GM18870 (cell line): Measurements from ENCODE around the gene DGKB.
"Not testable (repeated sequence)": the region's sequence is repeated elsewhere in the genome, so short reads cannot be mapped to it uniquely, and the experiment has no call there.

Experiments used
- ATAC-seq: cut with Tn5 transposase; IDR thresholded peaks from one replicate; pipeline ENCODE4 v1.9.1; 2021; ENCODE audit warnings: moderate library complexity; ENCODE audit not compliant: unreplicated experiment

The DGKB gene

DNA sequence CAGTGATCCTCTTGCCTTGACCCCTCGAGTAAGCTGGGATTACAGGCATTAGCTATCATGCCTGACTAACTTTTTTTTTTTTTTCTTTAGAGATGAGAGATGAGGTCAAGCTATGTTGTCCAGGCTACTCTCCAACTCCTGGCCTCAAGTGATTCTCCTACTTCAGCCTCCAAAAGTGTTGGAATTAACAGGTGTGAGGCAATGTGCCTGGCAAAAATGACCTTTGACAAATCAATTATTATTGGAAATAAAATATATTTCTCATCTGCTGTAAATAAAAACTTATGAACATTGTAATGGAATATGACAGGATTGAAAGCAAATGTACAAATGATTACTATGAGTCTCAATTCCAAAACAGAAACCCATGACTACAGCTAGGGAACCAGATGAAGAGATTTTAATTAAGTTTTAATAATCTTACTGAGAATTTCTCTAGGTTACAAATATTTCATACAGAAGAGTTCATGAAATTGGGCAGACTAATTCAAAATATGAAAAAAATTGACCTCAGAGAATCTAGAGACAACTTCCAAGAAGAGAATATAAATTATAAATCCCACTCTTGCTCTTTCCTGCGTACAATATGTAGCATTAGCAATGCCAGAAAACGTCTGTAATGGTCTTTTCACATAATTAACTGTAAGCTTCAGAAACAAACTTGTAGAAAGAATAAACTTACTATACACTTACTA, 414.7 kb downstream of the DGKB start:
- no peak for ATAC-seq

DNA sequence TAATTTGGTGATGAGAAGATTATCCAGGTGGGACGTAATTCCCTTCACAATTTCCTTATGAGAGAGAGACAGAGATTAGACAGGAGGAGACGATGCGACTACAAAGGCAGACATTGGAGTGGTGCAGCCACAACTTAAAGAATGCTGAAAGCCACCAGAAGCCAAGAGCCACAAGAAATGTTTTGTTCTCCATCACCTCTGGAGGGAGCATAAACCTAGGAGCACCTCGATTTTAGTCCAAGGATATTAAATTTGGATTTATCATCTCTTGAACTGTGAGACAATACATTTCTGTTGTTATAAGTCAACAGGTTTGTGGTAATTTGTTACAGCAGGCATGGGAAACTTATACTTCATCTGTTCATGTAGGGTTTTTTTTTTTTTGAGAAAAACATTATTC, 418.9 kb downstream of the DGKB start:
- ATAC-seq = no peak

DNA sequence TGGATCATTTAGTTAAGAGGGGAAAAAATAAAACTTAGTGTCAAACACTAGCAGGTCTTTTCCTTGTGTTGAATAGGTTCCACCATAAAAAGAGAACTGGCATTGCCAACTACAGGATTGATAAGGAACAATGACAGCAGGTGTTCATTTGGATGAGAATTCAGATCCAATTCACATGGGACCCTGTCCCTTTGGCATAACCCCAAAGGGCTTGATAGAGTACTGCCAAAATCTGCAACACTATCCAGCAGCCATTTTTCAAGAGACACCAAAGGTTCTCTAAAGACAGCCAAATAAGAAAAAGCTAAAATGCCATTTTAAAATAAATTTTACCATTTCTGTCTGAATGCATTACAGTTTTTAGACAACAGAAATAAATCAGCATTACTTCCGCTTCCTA, 422.3 kb downstream of the DGKB start:
- no peak for ATAC-seq

DNA sequence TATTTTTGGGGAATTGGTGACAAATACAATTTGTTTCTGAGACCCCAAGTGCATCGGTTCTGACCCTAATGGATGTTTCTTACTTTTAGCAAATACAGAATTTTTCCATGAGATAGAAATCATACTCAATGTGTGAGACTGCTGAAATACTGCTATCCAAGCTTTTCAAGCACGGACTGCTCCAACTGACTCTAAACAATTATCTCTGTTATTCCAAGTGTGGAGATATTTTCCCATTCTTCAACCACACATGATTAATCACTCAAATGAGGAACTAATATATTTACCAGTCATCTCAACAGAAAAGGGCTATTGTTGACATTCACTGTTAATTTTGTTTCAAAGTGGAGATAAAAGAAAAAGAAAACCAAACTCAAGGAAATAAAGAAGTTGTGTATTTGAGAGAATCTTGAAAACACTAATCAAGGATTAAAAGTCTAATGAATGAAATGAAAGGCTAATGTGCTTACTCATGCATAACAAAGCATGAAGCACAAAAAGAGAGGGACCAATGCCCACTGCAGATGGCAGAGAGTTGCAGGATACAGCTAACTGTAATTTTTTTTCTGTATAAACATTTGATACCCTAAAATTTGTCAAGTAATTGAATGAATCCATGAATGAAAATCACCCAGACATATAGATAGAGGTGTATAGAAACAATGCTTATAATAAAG, 423.6 kb downstream of the DGKB start:
- ATAC-seq = no peak

DNA sequence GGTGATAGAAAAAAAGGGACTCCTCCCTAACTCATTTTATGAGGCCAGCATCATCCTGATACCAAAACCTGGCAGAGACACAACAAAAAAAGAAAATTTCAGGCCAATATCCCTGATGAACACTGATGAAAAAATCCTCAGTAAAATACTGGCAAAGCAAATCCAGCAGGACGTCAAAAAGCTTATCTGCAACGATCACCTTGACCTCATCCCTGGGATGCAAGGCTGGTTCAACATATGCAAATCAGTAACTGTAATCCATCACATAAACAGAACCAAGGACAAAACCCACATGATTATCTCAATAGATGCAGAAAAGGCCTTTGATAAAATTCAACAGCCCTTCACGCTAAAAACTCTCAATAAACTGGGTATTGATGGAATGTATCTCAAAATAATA, 440.8 kb downstream of the DGKB start:
- not testable (repeated sequence) for ATAC-seq

DNA sequence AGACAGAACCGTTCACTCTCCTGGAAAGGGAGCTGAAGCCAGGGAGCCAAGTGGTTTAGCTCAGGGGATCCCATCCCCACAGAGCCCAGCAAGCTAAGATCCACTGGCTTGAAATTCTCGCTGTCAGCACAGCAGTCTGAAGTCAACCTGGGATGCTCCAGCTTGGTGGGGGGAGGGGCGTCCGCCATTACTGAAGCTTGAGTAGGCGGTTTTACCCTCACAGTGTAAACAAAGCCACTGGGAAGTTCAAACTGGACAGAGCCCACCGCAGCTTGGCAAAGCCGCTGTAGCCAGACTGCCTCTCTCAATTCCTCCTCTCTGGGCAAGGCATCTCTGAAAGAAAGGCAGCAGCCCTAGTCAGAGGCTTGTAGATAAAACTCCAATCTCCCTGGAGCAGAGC, 443.7 kb downstream of the DGKB start:
- not testable (repeated sequence) for ATAC-seq

DNA sequence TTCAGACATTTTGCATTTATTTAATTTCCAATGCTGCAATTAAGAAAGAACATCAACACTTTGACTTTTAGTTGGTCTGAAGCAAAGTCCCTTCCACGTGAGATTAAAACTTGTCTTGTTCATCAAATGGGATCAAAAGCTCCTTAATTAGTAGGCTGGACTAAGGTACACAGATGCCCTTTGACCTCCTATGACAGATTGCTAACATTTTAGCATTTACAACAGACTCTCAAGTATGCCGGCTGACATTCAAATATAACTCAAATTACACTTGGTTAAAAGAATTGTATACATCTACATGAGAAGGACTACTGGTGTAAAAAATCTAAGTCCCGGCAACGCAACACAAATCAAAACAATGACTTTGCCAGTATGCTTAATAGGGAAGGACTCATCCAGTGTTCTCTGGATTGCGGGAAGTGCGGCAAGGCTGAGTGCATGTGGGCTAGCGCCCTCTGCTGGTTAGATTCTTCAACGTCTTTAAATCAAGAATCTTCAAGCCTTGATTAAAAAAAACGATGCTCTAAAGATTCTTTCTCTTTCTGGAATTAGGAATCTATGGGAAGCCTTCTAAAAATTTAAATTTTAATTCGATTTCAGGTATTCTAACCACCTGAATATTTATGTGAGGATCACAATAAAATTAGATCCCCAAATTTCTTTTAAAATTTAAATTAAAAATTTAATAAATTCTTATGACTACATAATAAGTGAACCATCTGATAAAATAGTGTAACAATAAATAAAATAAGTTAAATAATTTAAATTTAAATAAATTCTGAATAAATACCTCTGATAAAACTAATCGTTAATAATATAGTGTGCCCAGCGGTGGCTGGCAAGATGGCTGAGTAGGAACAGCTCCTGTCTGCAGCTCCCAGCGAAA, 444.7 kb downstream of the DGKB start:
- peak; percentile 57 for ATAC-seq

DNA sequence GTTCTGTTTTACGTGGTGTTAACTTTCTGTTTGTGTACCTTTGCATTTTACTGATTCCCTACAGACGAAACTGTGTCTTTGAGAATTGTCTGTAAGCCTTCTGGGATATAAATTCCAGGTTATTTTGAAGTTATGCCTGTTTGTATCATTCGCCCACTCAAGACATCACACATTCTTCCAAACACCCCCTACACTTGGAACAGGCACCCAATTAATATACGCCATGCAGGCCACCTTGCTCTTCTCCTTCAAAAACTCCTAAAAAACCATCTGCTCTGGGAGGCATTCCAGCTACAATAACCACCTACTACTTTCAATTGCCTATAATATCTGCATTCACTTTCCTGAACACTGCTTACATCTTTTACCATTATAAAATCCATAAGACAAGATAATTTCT, 453.3 kb downstream of the DGKB start:
- no peak for ATAC-seq

DNA sequence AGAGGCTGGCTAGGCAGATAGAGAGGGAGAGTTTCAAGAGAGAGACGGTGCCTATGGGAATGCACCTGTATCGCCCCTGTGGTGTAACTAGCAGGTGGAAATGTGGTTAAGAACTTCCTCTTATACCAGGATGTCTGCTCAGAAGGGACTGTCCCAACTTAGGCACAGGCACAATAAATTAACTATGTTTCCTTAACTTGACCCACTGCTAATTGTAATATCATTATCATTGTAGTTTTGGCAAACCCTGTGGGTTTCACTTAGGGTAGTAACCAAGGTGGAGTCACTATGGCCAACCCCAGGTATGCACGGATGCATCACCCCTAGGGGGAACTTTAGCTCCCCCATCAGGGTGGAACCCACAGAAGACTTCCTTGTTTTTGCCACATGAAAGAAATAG, 455.7 kb downstream of the DGKB start:
- peak; percentile 94 for ATAC-seq

DNA sequence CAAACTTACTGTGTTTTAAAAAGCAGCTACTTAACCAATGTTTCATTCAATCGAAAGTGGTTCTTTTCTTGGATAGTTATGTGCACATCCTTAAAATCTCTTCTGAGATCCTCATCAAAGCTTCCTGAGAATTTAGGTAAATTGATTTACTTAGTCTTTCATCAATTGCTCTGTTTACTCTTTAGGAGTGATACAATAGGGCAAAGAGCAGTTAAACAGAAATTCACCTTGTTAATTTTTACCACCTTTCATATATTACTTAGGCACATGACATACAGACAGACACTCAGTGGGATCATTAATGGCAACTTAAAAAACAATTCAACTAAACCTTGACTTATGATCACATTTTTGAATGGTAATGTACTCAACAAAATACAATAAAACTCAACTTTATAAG, 456.3 kb downstream of the DGKB start:
- ATAC-seq = no peak

DNA sequence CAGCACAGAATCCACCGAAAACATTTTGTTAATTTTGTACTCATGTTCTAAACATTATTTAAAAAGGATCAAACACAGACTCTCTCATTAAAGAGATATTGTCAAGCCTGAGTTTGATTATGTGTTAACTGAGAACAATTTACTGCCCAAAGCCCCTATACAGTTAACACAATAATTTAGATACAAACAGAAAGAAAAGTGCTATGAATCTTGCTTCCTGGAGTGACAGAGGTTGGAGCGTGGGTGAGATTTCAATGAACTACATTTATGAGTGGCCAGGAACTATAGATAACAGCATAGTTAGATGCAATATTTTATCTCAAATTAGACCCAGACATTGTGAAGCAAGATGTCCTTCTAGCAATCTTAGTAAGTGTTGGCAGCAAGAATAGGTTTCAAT, 464.2 kb downstream of the DGKB start:
- no peak for ATAC-seq

DNA sequence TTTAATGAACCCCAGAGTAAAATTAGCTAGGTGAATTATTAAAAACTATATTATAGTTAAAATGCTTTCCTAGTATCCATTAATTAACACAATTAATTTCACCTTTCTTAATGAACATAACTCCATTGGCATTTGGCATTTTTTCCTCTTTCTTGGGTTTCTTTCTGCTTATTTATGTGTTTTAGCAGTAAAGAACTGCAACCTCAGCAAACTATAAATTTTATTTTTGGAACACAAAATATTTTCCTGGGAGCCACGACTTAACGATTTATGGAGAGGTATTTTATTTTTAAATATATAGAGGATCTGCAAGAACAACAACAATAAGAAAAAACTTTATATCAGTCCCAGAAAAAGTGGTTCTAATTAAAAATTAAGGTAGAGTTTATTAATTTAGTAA, 465.7 kb downstream of the DGKB start:
- ATAC-seq = no peak

DNA sequence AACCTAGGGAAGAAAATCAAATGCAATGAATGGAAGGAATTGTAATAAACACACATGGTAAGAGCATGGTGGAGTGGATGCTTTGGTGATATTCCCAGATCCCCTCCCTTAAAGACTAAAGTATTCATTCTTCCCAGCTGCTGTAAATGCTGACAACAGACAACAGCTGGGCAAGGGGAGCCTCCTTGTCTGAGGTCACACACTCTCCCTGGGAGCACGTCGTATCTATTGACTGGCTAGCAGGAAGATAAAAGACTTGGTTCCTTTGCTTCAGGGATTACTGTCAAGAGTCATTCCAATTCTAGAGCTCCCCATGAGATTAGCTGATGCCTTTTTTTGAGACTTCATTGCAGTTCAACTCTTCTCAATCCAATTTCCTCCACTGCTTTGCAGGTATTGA, 469.6 kb downstream of the DGKB start:
- ATAC-seq = no peak

DNA sequence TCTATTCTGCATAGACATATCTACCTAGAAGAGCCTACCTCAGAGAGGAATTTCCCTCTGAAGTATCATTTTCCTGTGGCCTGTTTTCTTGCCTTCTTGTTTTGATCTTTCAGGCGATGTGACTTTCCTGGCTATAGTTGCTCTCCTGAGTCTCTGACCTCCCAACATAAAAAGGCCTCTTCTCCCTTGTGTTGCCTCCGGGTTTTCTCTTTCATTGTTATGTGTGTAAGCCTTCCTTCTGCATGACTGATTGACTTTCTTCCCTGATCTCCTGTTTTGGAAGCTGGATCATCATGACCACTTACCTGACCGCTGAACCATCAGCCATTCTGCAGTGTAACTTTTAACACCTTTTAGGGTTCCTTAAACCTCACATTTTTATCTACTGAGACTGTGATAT, 471.6 kb downstream of the DGKB start:
- no peak for ATAC-seq

DNA sequence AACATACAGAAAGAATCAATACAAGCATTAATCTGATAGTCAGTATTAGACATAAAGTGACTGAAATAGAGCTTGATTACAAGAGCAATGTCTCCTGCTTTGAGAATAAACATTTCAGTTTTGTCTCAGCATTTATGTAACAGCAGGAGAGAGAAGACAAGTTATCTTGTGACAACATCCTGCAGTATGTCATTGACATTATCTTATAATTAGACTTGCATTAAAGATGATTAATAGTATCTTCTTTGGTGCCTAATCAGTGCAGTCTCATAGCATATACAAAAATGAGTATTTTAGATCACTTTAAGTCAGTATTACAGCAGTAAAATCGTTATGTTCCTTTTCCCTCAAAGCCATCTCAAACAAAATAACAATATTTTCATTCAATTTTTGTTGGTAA, 477.0 kb downstream of the DGKB start:
- no peak for ATAC-seq

DNA sequence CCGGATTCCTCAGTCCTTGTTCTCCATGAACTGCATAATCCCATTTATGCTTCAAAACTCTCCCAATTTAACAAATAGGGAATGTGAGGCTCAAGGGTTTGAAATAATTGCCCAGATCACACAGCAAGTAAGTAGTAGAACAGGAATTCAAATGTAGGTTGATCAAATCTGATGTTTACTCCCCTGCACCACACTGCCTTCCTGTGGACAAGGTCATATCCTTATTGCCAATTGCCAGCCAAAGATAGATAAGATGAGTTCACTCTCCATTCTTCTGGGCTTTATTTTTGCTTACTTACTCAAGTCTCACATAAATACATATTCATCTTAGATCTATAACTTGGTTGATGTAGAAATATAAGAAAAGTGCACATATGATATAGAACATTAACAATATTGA, 477.9 kb downstream of the DGKB start:
- ATAC-seq = no peak

DNA sequence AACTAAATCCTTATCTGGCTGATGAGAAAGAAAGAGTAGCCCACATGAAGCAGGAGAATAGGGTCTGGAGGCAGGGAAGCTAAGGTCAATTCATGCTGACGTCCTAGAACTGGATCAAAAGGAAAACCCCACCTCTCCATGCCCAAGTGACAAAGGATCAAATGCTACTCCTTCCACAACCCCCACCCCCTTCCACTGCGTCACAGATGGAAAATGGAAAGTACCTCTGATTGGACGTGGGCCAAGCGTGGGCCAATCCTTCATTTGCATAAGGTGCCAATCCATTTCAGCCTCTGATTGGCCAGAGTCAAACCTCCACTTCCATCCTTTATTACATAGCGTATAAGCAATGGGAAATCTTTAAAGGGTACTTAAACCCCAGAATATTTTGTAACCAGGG, 481.8 kb downstream of the DGKB start:
- no peak for ATAC-seq

DNA sequence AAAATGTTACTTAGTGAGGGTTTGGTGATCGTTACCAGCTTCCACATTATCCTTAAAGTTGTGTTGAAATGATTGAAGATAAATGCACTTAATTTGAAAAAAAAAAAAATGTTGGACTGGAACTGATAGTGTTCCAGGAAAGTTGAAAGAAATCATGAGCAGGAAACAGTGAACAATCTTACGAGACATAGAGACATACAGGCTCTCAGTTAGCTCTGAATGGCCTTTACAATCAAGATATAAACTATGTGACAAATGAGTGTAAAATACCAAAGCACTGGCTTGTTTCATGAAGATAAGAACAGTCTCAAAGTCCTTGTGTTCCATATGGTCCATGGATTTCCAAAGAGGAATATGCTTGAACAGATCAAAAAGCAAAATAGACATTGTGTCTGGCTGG, 483.0 kb downstream of the DGKB start:
- no peak for ATAC-seq

DNA sequence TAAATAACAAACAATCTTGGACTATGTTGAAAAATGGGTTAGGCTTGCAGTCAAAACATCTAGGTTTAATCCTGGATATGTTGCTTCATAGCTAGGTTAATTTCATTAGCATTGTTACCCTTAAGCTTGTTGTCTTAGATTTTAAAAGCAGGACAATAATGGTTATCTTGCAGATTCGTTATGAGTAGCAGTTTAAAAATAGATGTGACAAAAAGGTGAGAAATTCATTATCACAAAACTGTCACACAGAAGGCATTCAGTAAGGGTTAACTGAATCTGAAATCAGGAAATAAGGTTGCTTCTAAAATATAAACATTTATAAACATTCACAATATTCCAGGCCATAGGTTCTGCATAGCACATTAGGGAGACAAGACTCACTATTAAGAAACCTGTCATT, 483.9 kb downstream of the DGKB start:
- no peak for ATAC-seq

DNA sequence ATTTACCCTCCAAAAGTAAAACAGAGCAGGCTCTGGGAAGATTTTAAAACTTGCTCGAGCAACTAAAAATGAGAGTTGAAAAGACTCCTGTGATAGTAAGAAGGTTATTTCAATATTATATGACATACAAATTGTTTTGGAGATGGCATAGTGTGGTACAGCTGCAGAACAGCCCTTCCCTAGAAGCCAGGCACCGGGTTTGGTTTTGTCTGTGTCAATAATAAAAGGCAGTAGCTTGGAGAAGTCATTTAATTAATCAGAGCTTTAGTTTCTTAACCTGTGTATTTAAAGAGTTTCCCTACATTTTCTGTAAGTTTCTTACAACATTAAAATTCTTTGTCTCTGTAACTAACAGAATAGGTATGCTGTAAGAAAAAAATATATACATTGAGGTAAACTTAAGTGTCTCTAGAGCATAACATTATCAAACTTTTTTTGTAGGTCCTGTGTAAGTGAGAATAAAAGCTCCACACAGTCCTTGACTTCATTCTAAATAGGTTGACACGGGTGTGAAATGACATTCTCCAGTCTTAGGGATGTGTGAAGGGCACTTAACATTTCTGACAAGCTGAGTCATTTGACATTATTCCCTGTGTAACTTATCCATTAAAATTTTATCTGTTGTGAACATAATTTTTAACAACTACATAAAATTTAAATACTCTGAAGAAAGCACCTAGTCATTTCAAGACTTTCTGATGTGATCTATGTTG, 488.1 kb downstream of the DGKB start:
- no peak for ATAC-seq

DNA sequence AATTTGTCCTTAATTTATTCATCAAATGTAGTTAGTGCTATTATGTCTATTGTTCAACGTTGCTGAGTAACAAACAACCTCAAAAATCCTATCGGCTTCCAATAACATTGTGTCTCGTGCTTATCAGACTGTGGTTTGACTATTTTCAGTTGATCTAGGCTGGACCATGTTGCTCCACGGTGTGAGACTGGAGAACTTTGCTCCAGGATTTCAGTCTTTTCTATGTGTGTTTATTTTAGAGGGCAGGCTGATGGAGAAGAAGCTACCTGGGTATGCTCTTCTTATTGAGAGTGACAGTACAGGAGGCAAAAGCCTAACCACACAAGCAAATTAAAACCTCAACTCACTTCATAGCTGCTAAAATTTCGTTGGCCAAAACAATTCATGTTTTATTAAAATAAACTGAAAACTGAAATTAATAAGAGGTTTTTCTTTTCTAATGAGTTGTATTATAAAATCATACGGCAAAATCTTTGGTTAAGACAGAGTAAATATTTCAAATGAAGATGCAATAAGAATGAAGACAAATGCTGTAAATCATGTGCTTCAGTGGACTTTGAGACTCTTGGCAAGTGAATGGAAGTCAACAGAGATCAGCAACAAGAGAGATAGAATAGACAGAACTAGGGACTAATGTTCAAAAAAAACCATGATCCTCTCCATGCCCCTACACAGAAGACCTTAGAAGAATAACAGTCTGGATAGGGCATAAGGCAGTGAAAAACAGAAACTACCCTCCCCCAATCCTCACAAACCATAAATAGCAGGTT, 495.1 kb downstream of the DGKB start:
- ATAC-seq = no peak
